IMR-90 (cell line): ENCODE data around the gene NAPSA. TPM values are rescaled to one million over a fixed set of nuclear protein-coding genes. Genes with fewer than 3 reads are reported as not detected.

ENCODE experiments used
- ATAC-seq: fragments of 200-7000 bp; cut with Tn5 transposase; 2 replicates; pipeline ENCODE4 v1.9.1; 2020; ENCODE audit warnings: low read depth, mild to moderate bottlenecking, moderate library complexity
- BruUV-seq: library from RNA; stranded (reverse); fragments of 400-500 nt; replicated peaks from 2 replicates; lab custom pipeline; 2021; lab: Mats Ljungman, UMichigan
- CTCF ChIA-PET: fragments of 300-600 bp; formaldehyde crosslinking; extraction: SDS; loops from one replicate; lab custom pipeline; 2021; ENCODE audit warnings: antibody characterized with exemption; lab: Yijun Ruan, JAX
- POLR2A ChIA-PET: fragments of 300-600 bp; sonication (Branson Sonifier 250); formaldehyde crosslinking; loops from one replicate; lab custom pipeline; 2022; ENCODE audit warnings: antibody characterized with exemption; ENCODE audit not compliant: unreplicated experiment; lab: Charles Lee
- DNase-seq: peaks from one replicate; pipeline ENCODE4 v3.0.0; 2013
- H2AFZ ChIP-seq: replicated peaks from 2 replicates; pipeline ENCODE3; 2013; ENCODE audit warnings: low read length, mild to moderate bottlenecking; ENCODE audit not compliant: poor library complexity
- H2AK5ac ChIP-seq: 2 replicates; pipeline ENCODE4 v1.6.1; 2013; ENCODE audit warnings: low read depth, low read length, inconsistent platforms
- H2AK9ac ChIP-seq: replicated peaks from 2 replicates; pipeline ENCODE3; 2013; ENCODE audit warnings: mild to moderate bottlenecking, low read depth, low read length, moderate library complexity; ENCODE audit not compliant: poor library complexity
- H2BK120ac ChIP-seq: 2 replicates; pipeline ENCODE4 v1.6.1; 2013; ENCODE audit warnings: low read depth, low read length, inconsistent platforms
- H2BK15ac ChIP-seq: 3 replicates; pipeline ENCODE4 v1.6.1; 2013; ENCODE audit warnings: low read depth, low read length, inconsistent platforms
- H2BK20ac ChIP-seq: 2 replicates; pipeline ENCODE4 v1.6.1; 2013; ENCODE audit warnings: low read depth, mild to moderate bottlenecking, inconsistent platforms, low read length, moderate library complexity
- H2BK5ac ChIP-seq: 2 replicates; pipeline ENCODE4 v1.6.1; 2013; ENCODE audit warnings: mild to moderate bottlenecking, low read depth, low read length, inconsistent platforms; ENCODE audit not compliant: poor library complexity, severe bottlenecking
- H3K14ac ChIP-seq: replicated peaks from 2 replicates; pipeline ENCODE4 v1.6.1; 2013; ENCODE audit warnings: low read depth, low read length, inconsistent platforms
- H3K18ac ChIP-seq: 2 replicates; pipeline ENCODE4 v1.6.1; 2013; ENCODE audit warnings: low read depth, low read length, control low read depth
- H3K23ac ChIP-seq: 2 replicates; pipeline ENCODE4 v1.6.1; 2013; ENCODE audit warnings: low read depth, low read length, inconsistent platforms
- H3K27ac ChIP-seq: 2 replicates; pipeline ENCODE4 v1.5.1; 2013; ENCODE audit warnings: mild to moderate bottlenecking, control low read depth, low read length; ENCODE audit not compliant: insufficient read depth
- H3K27me3 ChIP-seq: 2 replicates; pipeline ENCODE4 v1.6.1; 2013; ENCODE audit warnings: low read length; ENCODE audit not compliant: control insufficient read depth, insufficient read depth
- H3K36me3 ChIP-seq: 2 replicates; pipeline ENCODE4 v1.6.1; 2013; ENCODE audit warnings: low read length, mixed read lengths; ENCODE audit not compliant: control insufficient read depth, insufficient read depth
- H3K4ac ChIP-seq: 2 replicates; pipeline ENCODE4 v1.6.1; 2013; ENCODE audit warnings: low read depth, low read length, inconsistent platforms
- H3K4me1 ChIP-seq: 2 replicates; pipeline ENCODE4 v1.6.1; 2013; ENCODE audit warnings: low read length, mixed read lengths; ENCODE audit not compliant: control insufficient read depth, insufficient read depth
- H3K4me2 ChIP-seq: 2 replicates; pipeline ENCODE4 v1.6.1; 2013; ENCODE audit warnings: low read depth, mild to moderate bottlenecking, control low read depth, low read length, moderate library complexity
- H3K4me3 ChIP-seq: 2 replicates; pipeline ENCODE4 v1.5.1; 2013; ENCODE audit warnings: low read depth, mild to moderate bottlenecking, control low read depth, low read length, moderate library complexity; ENCODE audit not compliant: insufficient read depth
- H3K56ac ChIP-seq: 2 replicates; pipeline ENCODE4 v1.6.1; 2013; ENCODE audit warnings: low read length, inconsistent platforms; ENCODE audit not compliant: insufficient read depth; ENCODE audit errors: extremely low read depth
- H3K79me1 ChIP-seq, 2 experiments: 2 replicates each; pipeline ENCODE4 v1.6.1; 2013; ENCODE audit warnings: low read length in 2 of 2, inconsistent platforms in 1 of 2, low read depth in 1 of 2
- H3K9ac ChIP-seq: 2 replicates; pipeline ENCODE4 v1.6.1; 2013; ENCODE audit warnings: low read depth, low read length, control low read depth
- H3K9me1 ChIP-seq: 2 replicates; pipeline ENCODE4 v1.6.1; 2013; ENCODE audit warnings: low read length, inconsistent platforms; ENCODE audit not compliant: insufficient read depth
- H3K9me3 ChIP-seq: 2 replicates; pipeline ENCODE4 v1.6.1; 2013; ENCODE audit warnings: low read length; ENCODE audit not compliant: control insufficient read depth, insufficient read depth
- H4K20me1 ChIP-seq: 2 replicates; pipeline ENCODE4 v1.6.1; 2013; ENCODE audit warnings: low read length, inconsistent platforms; ENCODE audit not compliant: insufficient read depth
- H4K5ac ChIP-seq: 2 replicates; pipeline ENCODE4 v1.6.1; 2013; ENCODE audit warnings: mild to moderate bottlenecking, low read depth, low read length, control low read depth
- H4K8ac ChIP-seq, 2 experiments: 2 replicates each; pipeline ENCODE4 v1.6.1; 2013; ENCODE audit warnings: low read depth in 2 of 2, low read length in 2 of 2, control low read depth in 1 of 2, inconsistent platforms in 1 of 2
- H4K91ac ChIP-seq: 2 replicates; pipeline ENCODE4 v1.6.1; 2013; ENCODE audit warnings: low read depth, low read length, inconsistent platforms; ENCODE audit not compliant: insufficient read depth
- CEBPB ChIP-seq: IDR thresholded peaks from 2 replicates; pipeline ENCODE4 v1.6.1; 2012; ENCODE audit warnings: low read depth, low read length, improper control_type of control experiment
- ELK1 ChIP-seq: fragments of 150-350 bp; IDR thresholded peaks from 2 replicates; pipeline ENCODE4 v1.6.1; 2016; ENCODE audit warnings: low read depth, mild to moderate bottlenecking, low read length, moderate library complexity, borderline replicate concordance
- MAFK ChIP-seq: IDR thresholded peaks from 2 replicates; pipeline ENCODE4 v1.6.1; 2012; ENCODE audit warnings: low read depth, low read length, improper control_type of control experiment
- MXI1 ChIP-seq: IDR thresholded peaks from 2 replicates; pipeline ENCODE4 v1.6.1; 2012; ENCODE audit warnings: low read depth, mild to moderate bottlenecking, low read length, moderate library complexity, borderline replicate concordance
- NFE2L2 ChIP-seq: fragments of 150-350 bp; IDR thresholded peaks from 2 replicates; pipeline ENCODE4 v1.6.1; 2016; ENCODE audit warnings: low read depth, mild to moderate bottlenecking, low read length
- POLR2A ChIP-seq: IDR thresholded peaks from 2 replicates; pipeline ENCODE4 v1.6.1; 2012; ENCODE audit warnings: mild to moderate bottlenecking, low read depth, low read length
- SMC3 ChIP-seq: fragments of 150-350 bp; IDR thresholded peaks from 2 replicates; pipeline ENCODE4 v1.6.1; 2016; ENCODE audit warnings: low read depth, mild to moderate bottlenecking, antibody characterized with exemption, low read length, moderate library complexity
- USF2 ChIP-seq: fragments of 150-350 bp; IDR thresholded peaks from 2 replicates; pipeline ENCODE4 v1.6.1; 2017; ENCODE audit warnings: mild to moderate bottlenecking, antibody characterized with exemption, low read length, low read depth
- WGBS, 2 experiments: methylation state at CpG; one replicate each; pipeline versions ENCODE4 v1.1.5 to v1.1.7; 2013; ENCODE audit warnings: missing lambda C conversion rate in 2 of 2; ENCODE audit not compliant: insufficient read length in 1 of 2; ENCODE audit errors: extremely low coverage in 2 of 2; 5-methylcytosine and 5-hydroxymethylcytosine counted together
- dilution Hi-C: fragments of 300-500 bp; cut with HindIII; formaldehyde crosslinking; loops from one replicate; pipeline ENCODE4 v1.14.3; 2018; ENCODE audit warnings: low sequenced_read_pairs; ENCODE audit not compliant: unreplicated experiment
- in situ Hi-C: fragments of 300-500 bp; cut with MboI; formaldehyde crosslinking; loops from 3 replicates; pipeline ENCODE4 v1.14.3; 2019; ENCODE audit warnings: low sequenced_read_pairs, inconsistent platforms, mixed read lengths
- intact Hi-C: fragments of 100-400 bp; cut with micrococcal nuclease; formaldehyde crosslinking; loops from 2 replicates; pipeline ENCODE4 v1.10.0; 2022
- polyA plus RNA-seq, 3 experiments: library from polyadenylated mRNA; depleted of rRNA; stranded (reverse); fragments of >200 nt; gene quantifications; 2 replicates each; pipeline ENCODE4 v1.2.3, GENCODE V29; 2012; ENCODE audit warnings: low replicate concordance in 1 of 3
- total RNA-seq: library from RNA; depleted of rRNA; stranded (reverse); fragments of >200 nt; gene quantifications from 2 replicates; pipeline ENCODE4 v1.2.3, GENCODE V29; 2012

Gene NAPSA
- total and polyA plus RNA-seq, 2 of the 4 experiments (the other 2 are of a cell fraction), result 0.39 TPM; not detected in 1

- H2BK20ac ChIP-seq, result no peak overlapping the region
- in situ Hi-C loops (loop anchor here (10.0 kb wide), 2 partner anchors 343 to 563 kb away; no protein-coding TSS in a partner anchor), dilution Hi-C loops (no loop called here), intact Hi-C loops (no loop called here)
- H2AK9ac ChIP-seq, result no peak overlapping the region
- H3K9me1 ChIP-seq, result no peaks in the 10 kb centered on the region
- ATAC-seq (no peak), DNase-seq (no peak)
- H3K4me2 ChIP-seq, result no peak overlapping the region
- H4K20me1 ChIP-seq, result no peaks in the 10 kb centered on the region
- no peak overlapping the region for H3K9ac ChIP-seq
- no TSS peak for BruUV-seq
- H3K27me3 ChIP-seq, result peaks cover 8% of the 10 kb centered on the region
- H3K27ac ChIP-seq, result no peak overlapping the region
- no peak overlapping the region for H2BK15ac ChIP-seq
- no peak overlapping the region for H3K56ac ChIP-seq
- H2AK5ac ChIP-seq, result no peak overlapping the region
- H3K9me3 ChIP-seq, result no peaks in the 10 kb centered on the region
- no peaks in the 10 kb centered on the region for H3K4me1 ChIP-seq
- H3K79me1 ChIP-seq, result no peaks in the 10 kb centered on the region
- no peak overlapping the region for H4K5ac ChIP-seq
- WGBS, 2 experiments, result no CpG with 5 or more reads among the region's 7 CpGs
- no peaks in the 10 kb centered on the region for H3K36me3 ChIP-seq
- H4K91ac ChIP-seq, result no peak overlapping the region
- no peak overlapping the region for H3K4me3 ChIP-seq
- H3K14ac ChIP-seq, result no peak overlapping the region
- H2AFZ ChIP-seq, result no peak overlapping the region
- H3K23ac ChIP-seq, result no peak overlapping the region
- ChIA-PET CTCF (no interaction called here), POLR2A (no interaction called here)
- H4K8ac ChIP-seq, result no peak overlapping the region
- no peak overlapping the region for H2BK120ac ChIP-seq
- no peak overlapping the region for H2BK5ac ChIP-seq
- no peak overlapping the region for H3K4ac ChIP-seq
- no peak overlapping the region for H3K18ac ChIP-seq
- TF ChIP-seq NFE2L2 (no peak), MXI1 (no peak), ELK1 (no peak), SMC3 (no peak), MAFK (no peak), CEBPB (no peak), POLR2A (no peak), USF2 (no peak)
These were observed 3.4 kb downstream of the NAPSA start for GRCh38 chr19:50362030-50362412.
